DND-41 (cell line): ENCODE results near the gene ANKRD36C.
"Not testable (repeated sequence)": the region's sequence is repeated elsewhere in the genome, so short reads cannot be mapped to it uniquely, and the experiment has no call there.

Source experiments
- CTCF ChIP-seq: IDR thresholded peaks from 2 replicates; pipeline ENCODE4 v1.5.1; 2012; ENCODE audit warnings: borderline replicate concordance, low read length, moderate library complexity, mild to moderate bottlenecking; ENCODE audit not compliant: poor library complexity, severe bottlenecking; ENCODE audit errors: extremely low read depth
- EZH2 ChIP-seq: IDR thresholded peaks from 3 replicates; pipeline ENCODE4 v1.6.1; 2012; ENCODE audit warnings: borderline replicate concordance, low read depth, mild to moderate bottlenecking, moderate library complexity, low read length, inconsistent platforms; ENCODE audit not compliant: severe bottlenecking

GRCh38 chr2:95862121-95862520 is 129.5 kb downstream of the ANKRD36C start:
- not testable (repeated sequence) for TF ChIP-seq CTCF, EZH2
